ENCODE data around the gene DDAH1. TPM values are rescaled to one million over a fixed set of nuclear protein-coding genes. Genes with fewer than 3 reads are reported as not detected.

The DDAH1 gene
- total RNA-seq, 2 experiments from 2014 or later = not detected

GRCh38 chr1:85325920-85326319 is 139.0 kb downstream of the DDAH1 start:
- no peaks in the 10 kb centered on the region for H3K4me1 ChIP-seq (ENCODE audit: insufficient read depth, low read length)
- no peaks in the 10 kb centered on the region for H3K4me1 Mint-ChIP-seq (ENCODE audit: low read depth)
- no peaks in the 10 kb centered on the region for H3K9me3 ChIP-seq (ENCODE audit: control insufficient read depth in 1 of 2, insufficient read depth in 1 of 2, low read length in 2 of 2)
- H3K27ac Mint-ChIP-seq = no peak overlapping the region
- TF ChIP-seq CTCF (IDR thresholded peaks at IDR 0.05) = no peak
- ChIA-PET CTCF (no interaction called here), POLR2A (no interaction called here)
- DNase-seq (no peak), ATAC-seq (ENCODE audit: poor library complexity) (no peak)
- no peaks in the 10 kb centered on the region for H3K9me3 Mint-ChIP-seq
- H3K4me3 Mint-ChIP-seq = no peak overlapping the region
- peaks cover under 1% of the 10 kb centered on the region for H3K27me3 Mint-ChIP-seq
- H3K36me3 ChIP-seq (ENCODE audit: insufficient read depth, low read length) = no peaks in the 10 kb centered on the region
- no peaks in the 10 kb centered on the region for H3K27me3 ChIP-seq (ENCODE audit: control insufficient read depth in 1 of 2, insufficient read depth in 2 of 2, low read length in 2 of 2)
- intact Hi-C loops (cut with DNase I, micrococcal nuclease) = no loop called here
- no peak overlapping the region for H3K27ac ChIP-seq (ENCODE audit: low read depth in 1 of 2, low read length in 2 of 2)
- H3K4me3 ChIP-seq (ENCODE audit: low read length) = no peak overlapping the region
- no peaks in the 10 kb centered on the region for H3K36me3 Mint-ChIP-seq (ENCODE audit: low read depth)

- H3K4me3 Mint-ChIP-seq = no peak overlapping the region
- H3K36me3 Mint-ChIP-seq (ENCODE audit: low read depth) = no peaks in the 10 kb centered on the region
- H3K4me3 ChIP-seq (ENCODE audit: low read length) = no peak overlapping the region
- H3K27ac Mint-ChIP-seq = no peak overlapping the region
- POLR2A ChIA-PET = no interaction called here
- H3K27me3 ChIP-seq (ENCODE audit: control insufficient read depth in 1 of 2, insufficient read depth in 2 of 2, low read length in 2 of 2) = peaks cover 0 to 4% of the 10 kb centered on the region in 2 experiments
- no peak overlapping the region for H3K27ac ChIP-seq (ENCODE audit: low read depth in 1 of 2, low read length in 2 of 2)
- DNase-seq (no peak), ATAC-seq (ENCODE audit: poor library complexity) (no peak)
- CTCF ChIA-PET = no interaction called here
- H3K9me3 ChIP-seq (ENCODE audit: control insufficient read depth in 1 of 2, insufficient read depth in 1 of 2, low read length in 2 of 2) = no peaks in the 10 kb centered on the region
- intact Hi-C loops (cut with DNase I, micrococcal nuclease) = no loop called here
- H3K4me1 ChIP-seq (ENCODE audit: insufficient read depth, low read length) = no peaks in the 10 kb centered on the region
- no peaks in the 10 kb centered on the region for H3K4me1 Mint-ChIP-seq (ENCODE audit: low read depth)
- TF ChIP-seq CTCF (IDR thresholded peaks at IDR 0.05) = no peak
- H3K27me3 Mint-ChIP-seq = peaks cover 22% of the 10 kb centered on the region
- no peaks in the 10 kb centered on the region for H3K9me3 Mint-ChIP-seq
- H3K36me3 ChIP-seq (ENCODE audit: insufficient read depth, low read length) = no peaks in the 10 kb centered on the region
Measured at GRCh38 chr1:85323770-85324169, 141.2 kb downstream of the DDAH1 start.

GRCh38 chr1:85322655-85323054 is 142.3 kb downstream of the DDAH1 start:
- no peaks in the 10 kb centered on the region for H3K9me3 Mint-ChIP-seq
- H3K4me3 ChIP-seq (ENCODE audit: low read length) = no peak overlapping the region
- peaks cover 25% of the 10 kb centered on the region for H3K27me3 Mint-ChIP-seq
- intact Hi-C loops (cut with DNase I, micrococcal nuclease) = no loop called here
- no peak overlapping the region for H3K4me3 Mint-ChIP-seq
- ATAC-seq (ENCODE audit: poor library complexity) (no peak), DNase-seq (no peak)
- H3K27ac ChIP-seq (ENCODE audit: low read depth in 1 of 2, low read length in 2 of 2) = no peak overlapping the region
- H3K36me3 Mint-ChIP-seq (ENCODE audit: low read depth) = no peaks in the 10 kb centered on the region
- H3K27ac Mint-ChIP-seq = no peak overlapping the region
- H3K9me3 ChIP-seq (ENCODE audit: control insufficient read depth in 1 of 2, insufficient read depth in 1 of 2, low read length in 2 of 2) = no peaks in the 10 kb centered on the region
- H3K27me3 ChIP-seq (ENCODE audit: control insufficient read depth in 1 of 2, insufficient read depth in 2 of 2, low read length in 2 of 2) = peaks cover 0 to 4% of the 10 kb centered on the region in 2 experiments
- H3K4me1 ChIP-seq (ENCODE audit: insufficient read depth, low read length) = no peaks in the 10 kb centered on the region
- no peaks in the 10 kb centered on the region for H3K4me1 Mint-ChIP-seq (ENCODE audit: low read depth)
- no peaks in the 10 kb centered on the region for H3K36me3 ChIP-seq (ENCODE audit: insufficient read depth, low read length)
- POLR2A ChIA-PET = no interaction called here
- CTCF ChIA-PET = interaction anchor here (1.0 kb wide), 1 partner anchor 16 kb away, joined by 3 read pairs; no protein-coding TSS in a partner anchor
- no peak for TF ChIP-seq CTCF (IDR thresholded peaks at IDR 0.05)
